PC-9 (cell line): ENCODE data around the gene GPLD1. TPM values are rescaled to one million over a fixed set of nuclear protein-coding genes. Genes with fewer than 3 reads are reported as not detected.
A peak's percentile ranks its signal among the peaks of the same experiment; 100 is the strongest.

Source experiments
- BruUV-seq: library from RNA; stranded (reverse); fragments of 400-500 nt; replicated peaks from 2 replicates; lab custom pipeline; 2021; lab: Mats Ljungman, UMichigan
- CTCF ChIA-PET: fragments of 300-600 bp; sonication (Branson Sonifier 250); formaldehyde crosslinking; loops from one replicate; lab custom pipeline; 2022; ENCODE audit warnings: antibody characterized with exemption; lab: Charles Lee
- POLR2A ChIA-PET: fragments of 300-600 bp; sonication (Branson Sonifier 250); formaldehyde crosslinking; loops from one replicate; lab custom pipeline; 2022; ENCODE audit warnings: antibody characterized with exemption; ENCODE audit not compliant: unreplicated experiment; lab: Charles Lee
- DNase-seq, 2 experiments: peaks; one replicate each; pipeline versions ENCODE4 v3.0.0 to v3.0.0-alpha.2; 2015 to 2022; ENCODE audit warnings: mixed read lengths in 1 of 2
- H2AFZ ChIP-seq: fragments of 200-600 bp; sonication (generic); 2 replicates; pipeline ENCODE4 v1.8.1; 2017; ENCODE audit warnings: antibody characterized with exemption
- H3F3A ChIP-seq: fragments of 200-600 bp; sonication (generic); 2 replicates; pipeline ENCODE4 v1.8.1; 2017; ENCODE audit warnings: antibody characterized with exemption, mild to moderate bottlenecking, low read depth; ENCODE audit not compliant: insufficient read depth
- H3K27ac ChIP-seq: fragments of 200-600 bp; sonication (generic); 2 replicates; pipeline ENCODE4 v1.6.1; 2016; ENCODE audit warnings: mixed run types
- H3K27me3 ChIP-seq: fragments of 200-600 bp; sonication (generic); 2 replicates; pipeline ENCODE4 v1.6.1; 2016; ENCODE audit warnings: low read depth, mixed run types; ENCODE audit not compliant: insufficient read depth
- H3K36me3 ChIP-seq: fragments of 200-600 bp; sonication (generic); 2 replicates; pipeline ENCODE4 v1.6.1; 2016; ENCODE audit warnings: low read depth, mixed run types
- H3K4me1 ChIP-seq: fragments of 200-600 bp; sonication (generic); replicated peaks from 2 replicates; pipeline ENCODE4 v1.6.1; 2016; ENCODE audit warnings: mixed run types; ENCODE audit not compliant: insufficient read depth
- H3K4me2 ChIP-seq: fragments of 200-600 bp; sonication (generic); 2 replicates; pipeline ENCODE4 v1.6.1; 2017; ENCODE audit warnings: mixed run types
- H3K4me3 ChIP-seq: fragments of 200-600 bp; sonication (generic); 2 replicates; pipeline ENCODE4 v1.6.1; 2016; ENCODE audit warnings: mixed run types
- H3K79me2 ChIP-seq: fragments of 200-600 bp; sonication (generic); 2 replicates; pipeline ENCODE4 v1.6.1; 2017; ENCODE audit warnings: low read depth, mixed run types
- H3K9me2 ChIP-seq: fragments of 200-600 bp; sonication (generic); 2 replicates; pipeline ENCODE4 v1.8.1; 2017; ENCODE audit warnings: mild to moderate bottlenecking; ENCODE audit not compliant: insufficient read depth
- H3K9me3 ChIP-seq: fragments of 200-600 bp; sonication (generic); 2 replicates; pipeline ENCODE4 v1.8.1; 2016; ENCODE audit warnings: low read depth; ENCODE audit not compliant: insufficient read depth
- H4K20me1 ChIP-seq: fragments of 200-600 bp; sonication (generic); 2 replicates; pipeline ENCODE4 v1.8.1; 2017; ENCODE audit not compliant: insufficient read depth
- EZH2 ChIP-seq: fragments of 200-600 bp; sonication (generic); IDR thresholded peaks from 2 replicates; pipeline ENCODE4 v1.8.0; 2017; ENCODE audit warnings: antibody characterized with exemption, low read depth
- intact Hi-C: fragments of 100-400 bp; cut with micrococcal nuclease; formaldehyde crosslinking; loops from one replicate; pipeline ENCODE4 v1.10.0; 2022; ENCODE audit not compliant: unreplicated experiment
- total RNA-seq: library from RNA; stranded (reverse); gene quantifications from 2 replicates; pipeline ENCODE4 v1.2.3, GENCODE V29; 2021
- TF ChIP-seq, protein P1 (sequence below): fragments of 200-600 bp; sonication (generic); conservative IDR thresholded peaks from 2 replicates; pipeline ENCODE4 v1.6.1; 2017; ENCODE audit warnings: mixed run types, antibody characterized with exemption, mild to moderate bottlenecking, moderate library complexity

The GPLD1 gene
- total RNA-seq, 1 experiment from 2014 or later = 2.0 TPM

- H3K79me2 ChIP-seq = no peaks in the 10 kb centered on the region
- BruUV-seq = no TSS peak
- H3K4me3 ChIP-seq = no peak overlapping the region
- peaks cover 21% of the 10 kb centered on the region; the same call in 1 of the 2 replicates for H3F3A ChIP-seq
- H3K9me2 ChIP-seq = no peaks in the 10 kb centered on the region
- intact Hi-C loops = no loop called here
- peaks cover 32% of the 10 kb centered on the region for H3K4me1 ChIP-seq
- no peaks in the 10 kb centered on the region for H3K9me3 ChIP-seq
- no peak overlapping the region for H3K4me2 ChIP-seq
- H4K20me1 ChIP-seq = no peaks in the 10 kb centered on the region
- no peak overlapping the region for H3K27ac ChIP-seq
- H2AFZ ChIP-seq = no peak overlapping the region
- H3K36me3 ChIP-seq = no peaks in the 10 kb centered on the region
- TF ChIP-seq, protein P1, sequence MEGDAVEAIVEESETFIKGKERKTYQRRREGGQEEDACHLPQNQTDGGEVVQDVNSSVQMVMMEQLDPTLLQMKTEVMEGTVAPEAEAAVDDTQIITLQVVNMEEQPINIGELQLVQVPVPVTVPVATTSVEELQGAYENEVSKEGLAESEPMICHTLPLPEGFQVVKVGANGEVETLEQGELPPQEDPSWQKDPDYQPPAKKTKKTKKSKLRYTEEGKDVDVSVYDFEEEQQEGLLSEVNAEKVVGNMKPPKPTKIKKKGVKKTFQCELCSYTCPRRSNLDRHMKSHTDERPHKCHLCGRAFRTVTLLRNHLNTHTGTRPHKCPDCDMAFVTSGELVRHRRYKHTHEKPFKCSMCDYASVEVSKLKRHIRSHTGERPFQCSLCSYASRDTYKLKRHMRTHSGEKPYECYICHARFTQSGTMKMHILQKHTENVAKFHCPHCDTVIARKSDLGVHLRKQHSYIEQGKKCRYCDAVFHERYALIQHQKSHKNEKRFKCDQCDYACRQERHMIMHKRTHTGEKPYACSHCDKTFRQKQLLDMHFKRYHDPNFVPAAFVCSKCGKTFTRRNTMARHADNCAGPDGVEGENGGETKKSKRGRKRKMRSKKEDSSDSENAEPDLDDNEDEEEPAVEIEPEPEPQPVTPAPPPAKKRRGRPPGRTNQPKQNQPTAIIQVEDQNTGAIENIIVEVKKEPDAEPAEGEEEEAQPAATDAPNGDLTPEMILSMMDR = no peak
- H3K27me3 ChIP-seq = no peaks in the 10 kb centered on the region
- ChIA-PET CTCF (interaction anchor here (0.6 kb wide), 1 partner anchor 32 kb away, joined by 3 read pairs; no protein-coding TSS in a partner anchor), POLR2A (no interaction called here)
- peak in 1 of 2 experiments; percentile 66 for DNase-seq
These were observed 40.4 kb downstream of the GPLD1 start for GRCh38 chr6:24448828-24449525.

GRCh38 chr6:24448396-24448795 is 41.0 kb downstream of the GPLD1 start:
- TF ChIP-seq, protein P1 = no peak
- no peak for TF ChIP-seq EZH2
- no peak overlapping the region for H3K4me2 ChIP-seq
- no peak overlapping the region for H2AFZ ChIP-seq
- POLR2A ChIA-PET = no interaction called here
- H3F3A ChIP-seq = peaks cover 21% of the 10 kb centered on the region; the same call in 1 of the 2 replicates
- H3K27me3 ChIP-seq = no peaks in the 10 kb centered on the region
- DNase-seq = no peak
- no peaks in the 10 kb centered on the region for H3K79me2 ChIP-seq
- CTCF ChIA-PET = no interaction called here
- no peaks in the 10 kb centered on the region for H4K20me1 ChIP-seq
- BruUV-seq = no TSS peak
- no peaks in the 10 kb centered on the region for H3K9me3 ChIP-seq
- H3K36me3 ChIP-seq = no peaks in the 10 kb centered on the region
- no peaks in the 10 kb centered on the region for H3K9me2 ChIP-seq
- H3K4me1 ChIP-seq = peaks cover 32% of the 10 kb centered on the region
- intact Hi-C loops = no loop called here
- H3K27ac ChIP-seq = no peak overlapping the region
- H3K4me3 ChIP-seq = no peak overlapping the region

GRCh38 chr6:24446670-24447069 is 42.7 kb downstream of the GPLD1 start:
- Histone ChIP-seq H3K27me3 (no peaks in the 10 kb centered on the region), H3K4me3 (no peak overlapping the region), H3K4me1 (peaks cover 22% of the 10 kb centered on the region), H3K79me2 (no peaks in the 10 kb centered on the region), H3K9me3 (no peaks in the 10 kb centered on the region), H3F3A (peaks cover 9% of the 10 kb centered on the region; the same call in 1 of the 2 replicates), H3K9me2 (no peaks in the 10 kb centered on the region), H3K4me2 (no peak overlapping the region), H3K36me3 (no peaks in the 10 kb centered on the region), H2AFZ (no peak overlapping the region), H4K20me1 (no peaks in the 10 kb centered on the region), H3K27ac (no peak overlapping the region)
- BruUV-seq = no TSS peak
- POLR2A ChIA-PET = no interaction called here
- intact Hi-C loops = no loop called here
- DNase-seq = no peak
- CTCF ChIA-PET = interaction anchor here (0.6 kb wide), 1 partner anchor 31 kb away, joined by 3 read pairs; no protein-coding TSS in a partner anchor
- TF ChIP-seq, protein P1 = no peak
- no peak for TF ChIP-seq EZH2
